KBM-7 (cell line): ENCODE results near the gene MTF1.
"Not testable (repeated sequence)": the region's sequence is repeated elsewhere in the genome, so short reads cannot be mapped to it uniquely, and the experiment has no call there.

Experiments
- DNase-seq: peaks from one replicate; pipeline ENCODE4 v3.0.0-alpha.2; 2015
- in situ Hi-C: fragments of 300-500 bp; cut with MboI; formaldehyde crosslinking; loops from 2 replicates; pipeline ENCODE4 v1.14.3; 2020; ENCODE audit warnings: low sequenced_read_pairs, low pct_unique_long_range_greater_than_20kb, mixed read lengths

The MTF1 gene

DNA sequence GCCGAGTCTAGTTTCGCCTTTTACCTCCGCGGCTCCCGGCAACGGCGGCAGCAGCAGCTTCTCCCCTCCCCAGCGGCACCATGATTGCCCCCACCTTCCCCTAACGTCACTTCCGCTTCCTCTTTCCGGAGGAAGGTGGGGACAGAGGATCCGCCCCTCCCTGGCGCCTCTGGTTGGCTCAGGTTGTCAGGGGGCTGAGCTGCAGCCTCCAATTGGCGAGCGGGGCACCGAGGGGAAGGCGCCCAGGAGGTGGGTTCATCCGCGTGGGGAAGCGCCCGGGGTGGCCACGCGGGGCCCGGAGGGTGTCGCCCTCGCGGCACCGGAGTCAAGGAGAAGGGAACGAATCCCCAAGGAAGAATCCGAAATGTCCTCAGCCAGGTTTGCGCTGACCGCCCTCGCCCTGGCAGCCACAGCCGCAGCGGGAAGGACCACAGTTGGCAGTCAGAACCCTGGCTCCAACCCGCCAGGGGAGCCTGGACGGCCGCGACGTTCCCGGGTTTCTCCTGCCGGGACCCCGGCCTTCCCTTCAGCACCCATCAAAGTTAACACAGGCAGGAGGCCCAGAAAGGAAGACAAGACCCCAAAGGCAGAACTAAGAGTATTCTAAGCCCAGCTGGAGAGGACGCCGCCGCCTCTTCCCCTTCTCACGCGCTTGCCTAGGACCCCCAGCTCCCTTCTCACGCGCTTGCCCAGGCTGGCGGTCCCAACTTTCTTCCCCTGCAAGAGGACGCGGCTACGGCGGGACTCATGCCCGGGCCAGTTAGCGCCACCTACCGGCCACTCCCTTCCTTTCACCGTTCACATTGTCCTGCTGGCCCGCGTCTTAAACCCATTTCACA, at the start of gene MTF1:
Gene MTF1 (minus strand): TSS at position 86 of the 839 bp plus-strand sequence. CDS start 1,934 bp downstream, outside the sequence.
- in situ Hi-C loops: no loop called here
- peak; percentile 99 for DNase-seq

GRCh38 chr1:37908531-37908930, 49.1 kb upstream of the MTF1 start:
- in situ Hi-C loops, DNase-seq: not testable (repeated sequence)

DNA sequence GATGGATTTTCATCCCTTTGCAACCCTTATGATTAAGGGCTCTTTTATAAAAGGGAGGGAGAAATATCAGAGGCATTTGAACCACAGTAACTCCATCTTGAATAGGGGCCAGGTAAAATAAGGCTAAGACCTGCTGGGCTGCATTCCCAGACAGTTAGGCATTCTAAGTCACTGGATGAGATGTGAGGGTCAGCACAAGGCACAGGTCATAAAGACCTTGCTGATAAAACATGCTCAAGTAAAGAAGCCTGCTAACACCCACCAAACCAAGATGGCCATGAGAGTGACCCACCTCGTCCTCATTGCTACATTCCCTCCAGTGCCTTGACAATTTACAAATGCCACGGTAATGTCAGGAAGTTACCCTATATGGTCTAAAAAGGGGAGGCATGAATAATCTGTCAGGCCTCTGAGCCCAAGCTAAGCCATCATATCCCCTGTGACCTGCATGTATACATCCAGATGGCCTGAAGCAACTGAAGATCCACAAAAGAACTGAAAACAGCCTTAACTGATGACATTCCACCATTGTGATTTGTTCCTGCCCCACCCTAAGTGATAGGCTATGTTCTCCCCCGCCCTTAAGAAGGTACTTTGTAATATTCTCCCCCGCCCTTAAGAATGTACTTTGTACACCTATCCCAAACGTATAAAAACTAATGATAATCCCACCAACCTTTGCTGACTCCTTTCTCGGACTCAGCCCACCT, 48.2 kb upstream of the MTF1 start:
- DNase-seq, in situ Hi-C loops: not testable (repeated sequence)

DNA sequence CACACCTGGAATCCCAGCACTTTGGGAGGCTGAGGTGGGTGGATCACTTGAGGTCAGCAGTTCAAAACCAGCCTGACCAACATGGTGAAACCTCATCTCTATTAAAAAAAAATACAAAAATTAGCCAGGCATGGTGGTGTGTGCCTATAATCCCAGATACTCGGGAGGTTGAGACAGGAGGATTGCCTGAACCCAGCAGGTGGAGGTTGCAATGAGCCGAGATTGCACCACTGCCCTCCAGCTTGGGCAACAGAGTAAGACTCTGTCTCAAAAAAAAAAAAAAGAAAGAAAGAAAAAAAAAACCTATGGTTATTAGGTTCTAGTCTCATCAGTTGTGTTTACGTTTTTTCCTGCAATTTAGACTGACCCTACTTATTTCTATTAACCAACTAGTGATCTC, 47.2 kb upstream of the MTF1 start:
- in situ Hi-C loops, DNase-seq: not testable (repeated sequence)

- in situ Hi-C loops: no loop called here
Measured at GRCh38 chr1:37905727-37906126, 46.3 kb upstream of the MTF1 start.

GRCh38 chr1:37903921-37904320, 44.5 kb upstream of the MTF1 start:
- DNase-seq, in situ Hi-C loops: not testable (repeated sequence)

More at GRCh38 chr1:37905727-37906126, 46.3 kb upstream of the MTF1 start:
- no peak for DNase-seq

DNA sequence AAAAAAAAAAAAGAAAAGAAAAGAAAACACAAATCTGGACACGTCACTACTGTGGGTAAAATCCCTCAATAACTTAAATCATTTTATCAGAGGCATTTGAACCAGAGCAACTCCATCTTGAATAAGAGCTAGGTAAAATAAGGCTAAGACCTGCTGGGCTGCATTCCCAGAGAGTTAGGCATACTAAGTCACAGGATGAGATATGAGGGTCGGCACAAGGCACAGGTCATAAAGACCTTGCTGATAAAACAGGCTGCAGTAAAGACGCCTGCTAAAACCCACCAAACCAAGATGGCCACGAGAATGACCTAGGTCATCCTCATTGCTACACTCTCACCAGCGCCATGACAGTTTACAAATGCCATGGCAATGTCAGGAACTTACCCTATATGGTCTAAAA, 43.6 kb upstream of the MTF1 start:
- in situ Hi-C loops: no loop called here
- DNase-seq: no peak

GRCh38 chr1:37901893-37902225, 42.5 kb upstream of the MTF1 start:
- in situ Hi-C loops: no loop called here
- DNase-seq: no peak

- in situ Hi-C loops: no loop called here
- DNase-seq: peak; percentile 82
Measured at GRCh38 chr1:37901191-37901892, 42.0 kb upstream of the MTF1 start.

- DNase-seq, in situ Hi-C loops: not testable (repeated sequence)
Measured at GRCh38 chr1:37897563-37897962, 38.2 kb upstream of the MTF1 start.

DNA sequence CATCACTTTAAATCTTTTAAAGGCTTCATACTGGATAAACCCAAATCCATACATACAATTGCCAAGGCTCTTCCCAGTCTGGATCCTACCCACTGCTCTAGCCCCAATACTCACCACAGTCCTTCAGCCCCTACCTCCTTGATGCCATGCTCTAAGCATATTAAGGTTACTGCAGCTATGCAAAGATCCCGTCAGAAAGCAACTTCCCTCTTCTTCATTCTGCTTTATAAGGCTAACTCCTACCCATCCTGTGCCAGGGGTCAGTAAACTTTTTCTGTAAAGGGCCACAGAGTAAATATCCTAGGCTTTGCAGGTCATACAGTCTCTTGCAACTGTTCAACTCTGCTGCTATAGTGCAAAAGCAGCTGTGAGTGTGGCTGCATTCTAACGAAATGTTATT, 34.3 kb upstream of the MTF1 start:
- in situ Hi-C loops: no loop called here
- no peak for DNase-seq

- in situ Hi-C loops: no loop called here
- peak; percentile 51 for DNase-seq
Measured at GRCh38 chr1:37892151-37893047, 33.0 kb upstream of the MTF1 start.

GRCh38 chr1:37890378-37891014, 31.1 kb upstream of the MTF1 start:
- in situ Hi-C loops: no loop called here
- DNase-seq: peak; percentile 53

- no peak for DNase-seq
- in situ Hi-C loops: no loop called here
Measured at GRCh38 chr1:37888022-37888700, 28.8 kb upstream of the MTF1 start.

- no peak for DNase-seq
- in situ Hi-C loops: no loop called here
Measured at GRCh38 chr1:37884145-37884544, 24.8 kb upstream of the MTF1 start.

- in situ Hi-C loops: no loop called here
- DNase-seq: peak; percentile 19
Measured at GRCh38 chr1:37883671-37884070, 24.3 kb upstream of the MTF1 start.

DNA sequence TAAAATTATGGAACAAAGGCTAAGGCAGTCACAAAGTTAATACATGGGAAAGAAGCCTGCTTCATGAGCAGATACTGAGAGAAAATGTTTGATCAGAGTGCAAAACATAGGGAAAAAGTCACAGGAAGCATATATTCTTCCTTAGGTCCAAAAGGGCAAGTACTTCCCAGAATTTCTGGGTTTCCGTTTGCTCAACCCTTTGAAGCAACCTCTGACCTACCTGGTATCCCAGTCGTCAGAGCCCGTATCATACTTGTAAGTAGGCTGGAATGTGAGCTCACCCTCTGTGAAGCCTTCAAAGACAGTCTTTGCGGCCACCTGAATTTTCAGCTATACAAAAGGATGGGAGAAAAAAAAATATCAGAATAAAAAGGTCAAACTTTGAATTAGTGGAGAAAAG, 20.5 kb upstream of the MTF1 start:
- DNase-seq: no peak
- in situ Hi-C loops: no loop called here

- in situ Hi-C loops: no loop called here
Measured at GRCh38 chr1:37878071-37878470, 18.7 kb upstream of the MTF1 start.

More at GRCh38 chr1:37878071-37878470, 18.7 kb upstream of the MTF1 start:
- DNase-seq: no peak
